ENCODE results near the gene PMS2.

GRCh38 chr7:6056616-6057015, 47.8 kb upstream of the PMS2 start:
- no peak for TF ChIP-seq CTCF (IDR thresholded peaks at IDR 0.05)
- TF ChIP-seq POLR2A (IDR thresholded peaks at IDR 0.05): no peak
- TF ChIP-seq EP300 (IDR thresholded peaks at IDR 0.05): no peak

Measured in tibial nerve (tissue), 4 donors.